Suppressor macrophage (primary cell): ENCODE results near the gene MRPS22.
"Not testable (repeated sequence)": the region's sequence is repeated elsewhere in the genome, so short reads cannot be mapped to it uniquely, and the experiment has no call there.

Source experiments
- DNase-seq, 4 experiments: peaks; one replicate each; pipeline ENCODE4 v3.0.0-alpha.2; 2020 to 2022

MRPS22 gene

DNA sequence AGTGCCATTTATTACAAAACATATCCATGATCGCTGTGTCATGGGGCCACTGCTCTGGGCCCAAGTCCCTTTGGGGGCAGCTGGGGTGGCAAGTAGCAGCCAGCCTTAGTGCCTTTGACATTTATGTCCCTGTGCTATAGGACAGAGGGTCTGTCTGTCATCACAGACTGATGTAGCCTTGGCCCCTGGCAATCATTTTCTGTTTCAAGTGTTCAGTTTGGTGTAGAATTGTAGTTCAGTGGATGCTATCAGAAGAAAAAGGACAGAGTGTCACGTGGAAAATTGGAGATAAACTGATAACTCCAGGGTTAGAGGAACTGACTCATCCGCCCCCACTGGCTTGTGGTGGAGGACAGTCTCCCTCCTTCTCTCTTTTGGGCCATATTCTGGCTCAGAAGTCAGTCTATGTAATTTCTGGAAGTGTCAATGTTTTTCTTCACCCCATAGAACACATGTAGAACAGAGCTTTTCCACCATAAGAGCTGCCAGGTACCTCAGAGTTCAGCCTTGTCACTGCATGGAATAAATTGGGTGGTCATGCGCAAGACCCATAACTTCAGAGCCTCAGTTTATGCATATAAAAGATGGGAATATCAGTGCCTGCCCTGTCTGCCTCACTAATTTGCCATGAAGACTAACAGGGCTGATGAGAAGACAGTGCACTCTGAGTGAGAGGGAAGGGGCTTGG, 4.5 kb upstream of the MRPS22 start:
- peak in 3 of 4 experiments; percentile 24 to 44 (median 30) for DNase-seq

DNA sequence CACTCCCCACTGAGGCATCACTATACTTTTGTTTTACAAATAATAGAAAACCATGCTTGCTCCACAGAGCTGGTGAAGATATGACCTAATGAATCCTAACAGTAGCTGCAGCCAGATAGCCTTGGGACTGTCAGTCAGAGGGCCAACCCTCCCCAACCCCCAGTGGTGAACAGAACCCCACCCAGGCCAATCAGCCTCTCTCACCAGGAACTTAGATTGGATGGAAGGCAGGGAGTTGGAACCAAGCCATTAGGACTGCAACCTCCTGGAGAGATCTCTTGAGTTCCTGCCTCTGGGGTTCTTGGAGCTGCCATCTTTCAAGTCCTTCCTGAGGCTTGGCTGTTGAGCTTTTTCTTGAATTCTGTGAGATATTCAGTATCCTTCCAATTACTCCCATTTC, 3.0 kb upstream of the MRPS22 start:
- no peak for DNase-seq

DNA sequence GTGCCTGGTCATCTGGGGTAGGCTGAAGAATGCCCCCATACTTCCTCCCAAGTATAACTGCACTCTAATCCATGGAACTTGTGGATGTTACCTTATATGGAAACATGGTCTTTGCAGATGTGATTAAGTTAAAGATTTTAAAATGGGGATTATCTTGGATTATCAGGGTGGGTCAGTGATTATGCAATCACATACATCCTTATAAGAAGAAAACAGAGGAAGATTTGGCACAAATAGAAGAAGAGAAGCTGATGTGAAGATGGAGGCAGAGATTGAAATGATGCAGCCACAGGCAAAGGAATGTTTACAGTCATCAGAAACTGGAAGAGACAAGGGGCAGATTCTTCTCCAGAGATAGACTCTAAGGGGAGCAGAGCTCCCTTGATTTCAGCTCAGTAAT, 1.8 kb upstream of the MRPS22 start:
- no peak for DNase-seq

DNA sequence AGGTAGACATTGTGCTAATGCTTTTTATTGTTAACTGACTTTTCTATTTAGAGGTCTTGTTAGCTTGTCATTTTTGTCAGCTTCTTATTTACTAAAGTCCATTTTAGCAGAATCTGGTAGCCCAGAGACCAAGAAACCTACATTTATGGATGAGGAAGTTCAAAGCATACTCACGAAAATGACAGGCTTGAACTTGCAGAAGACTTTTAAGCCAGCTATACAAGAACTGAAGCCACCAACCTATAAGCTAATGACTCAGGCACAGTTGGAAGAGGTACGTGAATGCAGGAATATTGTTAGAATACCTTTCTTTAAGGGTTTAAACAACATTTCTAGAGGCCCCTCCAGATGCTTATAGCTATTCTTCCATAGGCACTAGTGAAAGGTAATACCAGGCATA, 3.0 kb downstream of the MRPS22 start:
- no peak for DNase-seq

DNA sequence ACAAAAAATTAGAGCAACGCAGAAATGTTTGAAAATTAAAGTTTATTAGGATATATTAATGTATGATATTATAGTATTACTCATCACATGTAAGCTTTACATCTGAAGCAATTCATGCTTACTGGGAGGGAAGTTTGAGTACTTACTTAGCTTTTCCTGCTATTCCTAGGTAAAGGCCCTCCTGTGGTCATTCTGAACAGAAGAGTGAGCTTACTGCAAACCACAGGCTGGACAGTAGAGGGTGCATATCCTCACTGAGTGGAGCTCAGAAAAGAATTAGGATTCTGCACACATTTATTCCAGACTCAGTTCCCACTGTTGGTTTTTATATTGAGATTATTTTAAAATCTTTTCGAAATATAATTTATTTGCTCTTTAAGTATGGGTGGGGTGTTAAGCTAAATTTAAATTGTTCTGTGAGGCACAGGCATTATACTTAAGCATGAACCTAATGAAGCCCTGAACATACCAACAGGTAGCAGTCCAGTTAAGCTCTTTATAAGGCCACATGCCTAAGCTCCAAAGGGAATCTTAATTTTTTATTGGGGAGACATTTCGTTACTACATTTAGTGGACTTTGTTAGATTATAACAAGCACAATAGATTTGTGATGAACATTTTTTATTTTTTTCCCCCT, 10.2 kb downstream of the MRPS22 start:
- DNase-seq, result peak; percentile 17 to 50 (median 42)

DNA sequence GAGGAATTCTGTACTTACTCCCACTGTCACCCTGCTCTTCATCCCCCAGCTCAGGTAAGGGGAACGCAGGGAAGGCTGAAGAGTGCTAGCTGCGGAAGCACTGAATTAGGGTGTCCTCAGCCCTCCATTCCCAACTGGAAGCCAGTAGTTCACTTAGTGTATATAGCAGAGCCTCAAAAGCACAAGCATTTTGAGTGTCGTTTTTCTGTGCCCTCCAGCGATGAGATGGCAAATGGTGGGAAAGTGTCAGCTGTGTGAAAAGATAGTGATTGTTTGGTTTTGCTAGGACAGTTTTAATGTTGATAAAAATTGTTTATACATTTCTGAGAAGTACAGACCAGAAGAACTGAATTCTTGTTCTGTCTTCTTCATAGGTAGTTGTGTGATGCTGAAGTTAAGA, 10.8 kb downstream of the MRPS22 start:
- no peak for DNase-seq

DNA sequence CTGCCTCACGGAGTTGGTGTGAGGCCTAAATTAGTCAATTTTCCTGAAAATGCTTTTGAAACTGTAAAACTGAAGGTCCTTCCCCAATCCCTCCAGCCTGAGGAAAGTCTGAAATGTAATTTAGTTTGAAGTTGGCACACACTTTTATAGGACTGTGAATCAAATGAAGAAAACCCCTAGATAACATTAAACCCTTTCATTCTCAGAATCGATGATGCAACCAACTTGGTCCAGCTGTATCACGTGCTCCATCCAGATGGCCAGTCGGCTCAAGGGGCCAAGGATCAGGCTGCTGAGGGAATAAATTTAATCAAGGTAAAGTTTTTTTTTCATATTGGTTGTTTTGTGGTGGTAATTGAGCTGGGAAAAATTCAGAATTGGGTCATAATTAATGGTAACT, 11.7 kb downstream of the MRPS22 start:
- DNase-seq, result no peak

DNA sequence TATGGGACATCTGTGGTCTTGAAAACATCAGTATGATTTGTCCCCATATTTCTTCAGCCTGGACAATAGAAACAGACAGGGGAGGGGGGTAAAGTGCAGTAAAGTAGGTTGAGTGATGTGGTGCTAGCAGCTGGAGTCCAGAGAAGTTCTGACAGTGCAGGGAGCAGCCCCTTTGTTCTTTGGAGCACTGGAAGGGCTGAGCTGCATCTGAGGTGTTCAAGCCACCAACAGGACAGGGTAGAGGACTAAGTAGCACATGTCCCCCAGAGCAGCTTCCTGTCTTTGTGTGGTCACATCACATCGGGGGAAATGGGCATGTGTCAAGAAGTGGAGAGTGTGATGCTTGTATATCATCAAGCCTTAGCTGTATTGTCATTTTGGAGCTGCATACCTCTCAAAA, 12.1 kb downstream of the MRPS22 start:
- no peak for DNase-seq

DNA sequence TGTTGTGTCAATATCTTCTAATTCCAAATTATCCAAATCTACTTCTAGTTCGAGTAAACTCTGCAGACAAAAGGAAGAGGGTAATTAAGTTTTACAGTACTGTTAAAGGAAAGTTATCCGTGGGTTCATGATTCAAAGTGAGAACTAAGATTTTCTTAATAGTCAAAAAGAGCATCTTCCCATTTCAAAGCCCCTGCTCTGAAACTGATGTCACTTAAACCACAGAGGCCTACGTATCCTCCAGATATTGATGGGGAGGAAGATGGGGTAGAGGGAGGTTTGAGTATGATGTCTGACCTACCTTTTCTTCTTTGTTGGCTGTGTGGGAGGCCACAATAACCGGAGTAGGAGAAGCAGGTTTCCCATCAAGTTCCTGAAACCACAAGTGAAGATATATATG, 14.1 kb downstream of the MRPS22 start:
- no peak for DNase-seq

DNA sequence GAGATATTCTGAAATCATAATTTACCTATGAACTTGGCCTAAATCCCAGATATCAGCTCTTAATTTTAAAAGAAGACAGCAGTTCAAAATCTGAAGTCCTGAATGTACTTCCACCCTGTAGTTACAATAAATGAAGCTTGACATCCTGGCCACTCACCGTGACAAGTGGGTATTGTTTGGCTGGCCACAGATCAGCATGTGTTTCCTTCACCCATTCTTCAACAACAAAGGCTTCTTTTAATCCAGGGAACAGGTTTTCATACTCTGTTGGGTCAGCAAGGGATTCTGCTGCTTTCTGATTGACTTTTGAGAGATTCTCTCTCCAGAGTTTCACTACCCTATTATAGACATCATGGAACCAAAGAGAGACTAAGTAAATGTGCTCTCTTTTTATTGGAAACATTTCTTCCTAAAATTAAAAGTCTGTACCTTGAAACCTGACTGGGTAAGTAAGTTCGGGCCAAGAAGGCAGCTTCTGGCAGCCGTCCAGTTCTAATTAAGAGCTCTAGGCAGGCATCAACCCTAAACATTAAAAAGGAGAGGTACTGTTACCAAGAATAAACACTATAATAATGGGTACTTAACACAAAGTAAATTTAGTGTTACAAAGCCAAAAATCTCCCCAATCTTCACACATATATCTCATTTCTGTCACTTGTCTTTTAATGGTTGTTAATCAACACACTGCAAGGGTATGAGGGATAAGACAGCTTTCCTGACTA, 15.2 kb downstream of the MRPS22 start:
- no peak for DNase-seq

DNA sequence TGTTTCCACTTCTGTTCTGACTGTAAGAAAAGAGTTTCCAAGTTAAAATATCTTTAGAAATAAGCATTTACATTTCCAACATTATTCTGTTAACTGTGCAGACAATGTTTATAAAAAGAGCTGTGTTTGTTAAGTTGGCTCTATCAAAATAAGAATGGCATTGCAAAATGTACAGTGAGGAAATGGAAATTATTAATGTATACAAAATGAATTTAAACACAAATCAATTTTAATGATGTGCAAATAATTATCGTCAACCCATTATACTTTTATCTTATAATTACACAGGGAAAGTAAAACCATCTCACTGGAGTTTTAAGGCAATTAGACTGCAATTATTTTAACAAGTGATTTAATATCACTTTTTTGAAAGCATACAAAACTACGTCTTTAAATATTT, 17.5 kb downstream of the MRPS22 start:
- DNase-seq, result no peak

DNA sequence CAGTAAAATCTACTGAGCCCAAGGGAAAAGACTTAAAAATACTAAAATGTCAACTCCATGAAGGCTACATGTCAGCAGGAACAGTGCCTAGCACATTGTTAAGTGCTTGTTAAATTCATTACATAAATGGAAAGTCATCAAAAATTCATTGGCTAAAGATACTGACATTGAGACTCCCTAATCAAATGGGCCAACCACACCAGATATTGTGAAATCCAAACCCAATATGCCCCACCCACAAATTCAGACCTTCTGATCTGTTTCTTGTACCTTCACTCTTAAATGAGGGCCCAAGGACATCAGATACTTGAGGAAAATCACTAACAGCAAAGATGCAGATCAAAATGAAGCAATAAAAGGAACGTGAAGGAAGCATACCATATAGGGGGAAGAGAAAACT, 20.7 kb downstream of the MRPS22 start:
- DNase-seq, result no peak

DNA sequence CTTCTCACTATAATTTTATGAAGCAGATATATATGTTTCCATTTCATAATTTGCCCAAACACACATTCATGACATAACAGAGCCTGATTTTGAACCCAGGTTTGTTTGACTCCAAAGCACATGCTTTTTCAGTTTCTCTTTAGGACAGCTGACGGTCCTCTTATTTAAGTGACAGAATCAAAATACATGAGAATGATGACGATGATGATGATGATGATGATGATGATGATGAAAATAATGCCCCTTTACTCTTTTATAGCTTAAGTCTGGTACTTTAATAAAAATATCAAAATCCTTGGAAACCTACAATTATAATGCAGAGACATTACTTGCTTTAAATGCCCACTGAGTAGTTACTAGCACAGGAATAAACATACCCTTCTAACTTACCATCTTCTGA, 30.3 kb downstream of the MRPS22 start:
- no peak for DNase-seq

DNA sequence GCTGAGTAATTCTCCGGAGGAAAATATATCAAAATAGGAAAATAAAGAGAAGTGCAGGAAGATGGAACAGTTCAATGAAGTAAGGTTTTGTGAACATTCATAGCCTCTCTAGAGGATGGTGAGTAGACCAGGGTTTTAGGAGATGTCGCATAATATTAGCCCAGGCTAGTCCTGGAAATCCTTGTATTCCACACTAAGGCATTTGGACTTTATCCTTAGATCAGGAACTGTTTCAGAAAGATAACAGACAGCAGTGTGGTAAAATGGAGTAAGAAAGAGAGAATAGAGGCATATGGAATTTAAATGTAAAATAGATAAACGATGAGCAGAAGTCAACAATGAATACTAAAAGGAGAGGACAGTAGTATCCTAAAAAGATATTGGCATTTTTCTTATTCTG, 33.6 kb downstream of the MRPS22 start:
- no peak for DNase-seq

DNA sequence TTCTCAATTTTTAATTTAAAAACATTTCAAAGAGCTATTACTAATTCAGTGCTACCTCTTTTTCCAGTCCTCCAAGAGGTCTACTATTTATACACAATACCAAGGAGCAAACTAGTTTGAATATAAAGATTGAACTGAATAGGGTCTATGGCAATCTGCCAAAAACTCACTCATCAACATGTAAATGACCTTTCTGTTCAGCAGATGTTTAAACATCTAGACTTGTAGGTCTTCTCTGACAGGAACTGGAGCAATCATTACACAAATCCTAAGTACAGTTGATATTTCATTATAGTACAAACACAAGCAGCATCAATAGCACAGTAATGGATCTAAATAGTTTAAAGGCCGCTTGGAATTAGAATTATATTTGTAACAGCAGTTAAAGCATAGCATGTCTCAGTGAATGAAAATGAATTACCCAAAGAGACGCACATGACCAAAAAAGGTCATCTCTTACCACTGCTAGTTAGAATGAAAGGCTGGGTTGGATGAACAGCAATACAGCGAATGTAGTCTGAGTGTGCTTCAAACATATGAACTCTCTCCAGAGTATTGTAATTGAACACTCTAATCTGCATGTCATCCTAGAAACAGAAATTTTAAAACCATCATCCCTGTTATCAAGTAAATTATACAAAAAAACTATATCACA, 34.9 kb downstream of the MRPS22 start:
- no peak for DNase-seq

DNA sequence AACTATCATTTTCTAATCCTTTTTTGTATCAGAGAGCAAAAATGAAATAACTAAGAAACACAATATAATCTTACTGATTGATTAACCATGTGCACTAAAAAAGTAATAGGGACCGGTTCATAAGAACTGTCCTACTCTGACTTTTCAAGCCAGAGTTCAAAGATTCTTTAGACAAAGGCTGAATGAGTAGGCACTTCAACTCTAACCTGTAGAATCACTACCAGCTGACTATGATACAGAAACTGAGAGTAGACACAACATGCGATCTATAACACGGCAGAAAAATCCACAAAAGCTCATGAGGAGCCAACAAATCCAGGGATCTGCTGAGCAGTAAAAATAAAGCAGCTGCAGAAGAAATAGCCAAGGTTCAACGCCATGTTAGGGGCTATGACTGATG, 36.8 kb downstream of the MRPS22 start:
- DNase-seq, result no peak

DNA sequence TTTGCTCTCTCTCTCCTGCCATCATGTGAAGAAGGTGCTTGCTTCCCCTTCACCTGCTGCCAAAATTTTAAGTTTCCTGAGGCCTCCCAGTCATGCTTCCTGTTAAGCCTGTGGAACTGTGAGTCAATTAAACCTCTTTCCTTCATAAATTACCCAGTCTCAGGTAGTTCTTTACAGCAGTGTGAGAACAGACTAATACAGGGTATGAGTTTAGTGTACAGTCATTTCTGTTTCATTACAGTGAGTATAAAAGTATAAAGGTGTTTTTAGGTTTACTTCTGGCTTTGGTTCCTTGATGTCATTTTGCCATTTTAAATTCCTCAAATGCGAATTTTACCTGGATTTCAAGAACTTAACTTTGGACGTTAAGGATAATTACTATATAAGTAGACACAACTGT, 38.5 kb downstream of the MRPS22 start:
- not testable (repeated sequence) for DNase-seq

DNA sequence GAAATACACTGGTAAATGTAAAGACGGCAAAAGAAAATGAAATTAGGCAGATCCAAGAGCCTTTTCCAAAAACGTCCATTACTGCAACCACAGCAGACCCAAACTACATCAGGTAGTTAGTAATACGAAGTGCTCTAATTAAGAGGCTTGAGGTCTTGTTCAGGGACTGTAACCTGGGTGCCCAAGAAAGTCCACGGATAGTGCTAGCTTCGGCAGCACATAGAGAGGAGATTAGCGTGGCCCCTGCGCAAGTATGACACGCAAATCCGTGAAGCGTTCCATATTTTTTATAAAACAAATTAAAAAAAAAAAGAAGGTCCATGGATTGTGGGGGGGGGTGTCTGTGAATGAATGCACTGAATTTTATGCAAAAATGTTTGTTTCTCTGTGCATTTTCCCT, 44.3 kb downstream of the MRPS22 start:
- DNase-seq, result no peak

DNA sequence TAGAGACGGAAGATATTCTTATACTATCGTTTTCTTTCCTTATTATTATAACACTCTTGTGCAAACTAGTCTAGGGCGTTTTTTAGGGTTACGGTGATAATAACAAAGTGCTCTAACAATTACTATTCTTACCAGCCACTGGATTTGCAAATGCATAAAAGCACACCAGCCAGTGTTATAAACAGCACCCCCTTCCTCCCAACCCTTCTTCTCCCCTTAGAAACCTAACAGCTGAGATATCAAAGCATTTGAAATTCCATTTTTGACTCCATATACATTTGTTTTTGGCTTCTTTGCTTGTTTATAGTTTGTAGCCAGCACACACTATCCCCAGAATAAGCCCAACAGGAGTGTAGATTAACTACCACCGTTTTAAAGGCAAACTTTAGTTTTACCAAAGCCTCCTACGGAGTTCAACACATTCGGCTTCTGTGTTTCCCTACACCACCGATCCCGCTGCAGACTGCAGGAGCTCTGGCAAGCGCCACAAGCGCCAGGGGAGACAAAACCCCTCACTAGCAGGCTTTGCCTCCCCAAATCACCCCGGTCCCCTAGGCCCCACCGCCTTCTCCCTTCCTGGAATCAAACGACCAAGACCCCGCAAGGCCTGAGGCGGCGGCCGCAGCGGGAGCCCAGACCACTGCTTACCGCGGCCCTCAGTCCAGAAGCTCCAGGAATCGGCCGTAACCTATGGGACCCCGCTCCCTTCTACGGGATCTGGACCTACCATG, 45.2 kb downstream of the MRPS22 start:
- peak in 3 of 4 experiments; percentile 6 to 49 (median 9) for DNase-seq

DNA sequence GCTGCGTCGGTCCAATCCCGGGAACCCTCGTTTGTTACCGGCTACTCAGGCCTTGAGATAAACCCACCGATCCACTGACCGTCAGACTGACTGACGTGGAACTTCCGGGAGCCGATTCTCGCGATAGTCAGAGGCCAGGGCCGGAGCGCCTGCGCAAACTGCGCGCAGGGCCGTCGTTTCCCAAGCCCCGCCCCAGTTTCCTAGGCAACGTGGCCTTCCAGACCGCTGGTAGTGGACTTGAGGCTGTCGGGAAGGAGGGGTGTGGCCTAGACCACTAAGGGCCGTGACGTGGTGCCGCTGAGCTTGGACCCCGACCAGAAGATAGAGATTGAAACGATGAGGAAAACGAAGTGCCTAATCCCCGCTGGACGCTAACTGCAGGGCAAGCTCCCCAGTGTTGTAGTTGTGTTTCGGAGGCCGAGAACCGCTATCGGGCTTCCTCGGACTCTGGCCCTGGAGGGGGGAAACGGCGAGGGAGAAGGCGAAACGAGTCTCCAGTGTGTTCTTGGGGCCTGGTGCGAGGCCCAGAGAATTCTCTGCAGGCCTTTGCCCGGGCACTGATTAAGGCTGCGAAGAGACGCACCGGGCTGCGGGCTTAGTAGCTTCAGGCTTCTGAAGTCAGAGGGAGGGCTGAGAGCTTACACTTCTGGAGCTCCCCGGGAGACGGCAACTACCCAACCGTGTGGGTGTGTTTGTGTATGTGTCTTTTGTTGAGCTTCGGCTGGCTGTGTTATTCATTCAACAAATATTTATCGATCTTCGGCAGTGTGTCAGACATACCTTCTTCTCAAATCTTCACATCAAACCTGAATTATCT, 45.9 kb downstream of the MRPS22 start, which contains the start of gene COPB2:
Gene COPB2 (minus strand): TSS at position 96 of the 817 bp plus-strand sequence. CDS start 97 bp downstream, outside the sequence.
- peak; percentile 99 to 100 (median 99) for DNase-seq

DNA sequence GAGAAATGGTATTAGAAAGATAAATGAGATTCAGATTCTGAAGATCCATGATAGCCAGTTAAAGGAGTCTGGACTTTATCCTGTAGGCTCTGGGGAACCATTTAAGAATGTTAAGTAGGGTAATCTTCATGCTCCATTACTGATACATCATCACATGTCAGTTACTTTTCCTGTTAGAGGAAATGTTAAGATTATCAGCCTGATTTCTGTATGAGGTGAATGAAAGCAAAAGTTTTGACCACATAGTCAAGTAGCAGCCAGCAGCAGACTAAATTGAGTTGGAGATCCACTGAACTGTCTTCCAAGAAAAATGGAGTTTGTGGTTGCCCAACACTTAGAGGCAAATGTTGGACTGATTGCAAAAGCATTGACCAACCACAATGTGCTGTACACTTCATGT, 50.3 kb downstream of the MRPS22 start:
- DNase-seq, result no peak

DNA sequence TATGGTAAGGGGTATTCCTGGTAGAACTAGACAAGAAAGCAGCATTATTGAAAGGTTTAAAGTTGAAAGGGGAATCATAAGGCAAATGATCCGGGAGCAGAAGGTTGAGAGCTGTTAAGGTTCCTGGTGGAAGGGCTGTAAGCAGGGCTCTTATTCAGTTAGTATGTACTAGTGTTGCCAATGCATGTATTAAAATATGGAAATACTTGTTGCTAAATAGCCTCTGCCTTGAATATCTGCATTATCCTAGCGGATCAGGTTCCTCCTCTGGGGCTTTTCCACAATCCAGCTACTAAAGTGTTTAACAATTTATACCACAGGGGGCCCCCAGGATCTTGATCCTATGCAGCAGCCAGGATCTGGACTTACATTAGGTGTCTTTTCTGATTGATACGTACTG, 52.9 kb downstream of the MRPS22 start:
- DNase-seq, result no peak
